WTC11 (cell line): ENCODE results near the gene TMEM69. TPM values are rescaled to one million over a fixed set of nuclear protein-coding genes. Genes with fewer than 3 reads are reported as not detected.

ENCODE experiments used
- ATAC-seq: fragments of 200-7000 bp; cut with Tn5 transposase; 2 replicates; pipeline ENCODE4 v1.10.0; 2021; ENCODE audit warnings: mild to moderate bottlenecking, moderate library complexity
- CTCF ChIA-PET: fragments of 300-600 bp; sonication (Branson Sonifier 250); formaldehyde crosslinking; loops from one replicate; lab custom pipeline; 2021; ENCODE audit warnings: antibody characterized with exemption; lab: Charles Lee
- POLR2A ChIA-PET: fragments of 350-600 bp; sonication (Branson Sonifier 250); formaldehyde crosslinking; loops from one replicate; lab custom pipeline; 2021; ENCODE audit warnings: antibody characterized with exemption; lab: Charles Lee
- DNase-seq: peaks from one replicate; pipeline ENCODE4 v3.0.0; 2021; ENCODE audit warnings: low spot score
- H3K27ac Mint-ChIP-seq: 2 replicates; pipeline ENCODE4 v1.8.0; 2021; ENCODE audit warnings: mixed read lengths
- H3K27me3 Mint-ChIP-seq: 2 replicates; pipeline ENCODE4 v1.8.0; 2021; ENCODE audit warnings: low read depth, mild to moderate bottlenecking, moderate library complexity, mixed read lengths
- H3K36me3 Mint-ChIP-seq: 2 replicates; pipeline ENCODE4 v1.8.0; 2021; ENCODE audit warnings: mixed read lengths
- H3K4me1 Mint-ChIP-seq: 2 replicates; pipeline ENCODE4 v1.8.0; 2022; ENCODE audit warnings: mixed read lengths
- H3K4me3 Mint-ChIP-seq: 2 replicates; pipeline ENCODE4 v1.8.0; 2021; ENCODE audit warnings: mild to moderate bottlenecking, moderate library complexity, mixed read lengths
- H3K9me3 Mint-ChIP-seq: 2 replicates; pipeline ENCODE4 v1.8.0; 2021; ENCODE audit warnings: mixed read lengths
- AR ChIP-seq: fragments of 250-450 bp; sonication (Bioruptor Pico); IDR thresholded peaks from 2 replicates; pipeline ENCODE4 v1.9.0; 2021; ENCODE audit warnings: mild to moderate bottlenecking
- ATF1 ChIP-seq: sonication (generic); formaldehyde crosslinking; IDR thresholded peaks from 2 replicates; pipeline ENCODE4 v1.8.1; 2023; ENCODE audit warnings: mild to moderate bottlenecking, moderate library complexity, missing genetic modification reagents
- ETV6 ChIP-seq: sonication (generic); formaldehyde crosslinking; IDR thresholded peaks from 2 replicates; pipeline ENCODE4 v1.8.1; 2022; ENCODE audit warnings: mild to moderate bottlenecking, missing genetic modification reagents
- GTF2I ChIP-seq: fragments of 250-450 bp; sonication (Bioruptor Pico); conservative IDR thresholded peaks from 2 replicates; pipeline ENCODE4 v1.4.0; 2021; ENCODE audit warnings: mild to moderate bottlenecking
- KAT7 ChIP-seq: sonication (generic); formaldehyde crosslinking; IDR thresholded peaks from 2 replicates; pipeline ENCODE4 v1.8.1; 2023; ENCODE audit warnings: missing genetic modification reagents, mild to moderate bottlenecking, borderline replicate concordance
- MXD4 ChIP-seq: fragments of 250-450 bp; sonication (Bioruptor Pico); IDR thresholded peaks from 2 replicates; pipeline ENCODE4 v1.8.0; 2021; ENCODE audit warnings: mild to moderate bottlenecking, moderate library complexity, borderline replicate concordance
- NFE2L1 ChIP-seq: sonication (generic); formaldehyde crosslinking; IDR thresholded peaks from 2 replicates; pipeline ENCODE4 v1.8.1; 2023; ENCODE audit warnings: missing genetic modification reagents
- PRDM15 ChIP-seq: sonication (generic); formaldehyde crosslinking; IDR thresholded peaks from 2 replicates; pipeline ENCODE4 v1.8.0; 2022; ENCODE audit warnings: missing genetic modification reagents
- PREB ChIP-seq: sonication (generic); formaldehyde crosslinking; IDR thresholded peaks from 2 replicates; pipeline ENCODE4 v1.8.1; 2022; ENCODE audit warnings: mild to moderate bottlenecking, missing genetic modification reagents, moderate library complexity, borderline replicate concordance
- PRRX2 ChIP-seq: fragments of 250-450 bp; sonication (Bioruptor Pico); IDR thresholded peaks from 2 replicates; pipeline ENCODE4 v1.8.0; 2021; ENCODE audit warnings: mild to moderate bottlenecking
- USF2 ChIP-seq: sonication (generic); formaldehyde crosslinking; IDR thresholded peaks from 2 replicates; pipeline ENCODE4 v1.8.1; 2023; ENCODE audit warnings: mild to moderate bottlenecking, missing genetic modification reagents, moderate library complexity
- ZBTB43 ChIP-seq: sonication (generic); formaldehyde crosslinking; IDR thresholded peaks from 2 replicates; pipeline ENCODE4 v1.8.1; 2023; ENCODE audit warnings: mild to moderate bottlenecking, missing genetic modification reagents
- ZNF281 ChIP-seq: sonication (generic); formaldehyde crosslinking; IDR thresholded peaks from 2 replicates; pipeline ENCODE4 v1.8.0; 2023; ENCODE audit warnings: mild to moderate bottlenecking, missing genetic modification reagents
- ZNF317 ChIP-seq: sonication (generic); formaldehyde crosslinking; IDR thresholded peaks from 2 replicates; pipeline ENCODE4 v1.8.1; 2023; ENCODE audit warnings: low read depth, mild to moderate bottlenecking, moderate library complexity, missing genetic modification reagents, borderline replicate concordance
- ZSCAN18 ChIP-seq: fragments of 250-450 bp; sonication (Bioruptor Pico); IDR thresholded peaks from 2 replicates; pipeline ENCODE4 v2.1.2; 2022; ENCODE audit warnings: mild to moderate bottlenecking, moderate library complexity
- total RNA-seq: library from RNA; stranded (reverse); gene quantifications from 3 replicates; pipeline ENCODE4 v1.2.3, GENCODE V29; 2021

TMEM69 gene
- total RNA-seq, 1 experiment from 2014 or later, result 44.9 TPM

GRCh38 chr1:45667321-45668111 lies 20.5 kb upstream of the TMEM69 start:
- DNase-seq, result no peak
- ChIA-PET POLR2A (no interaction called here), CTCF (no interaction called here)
- H3K9me3 Mint-ChIP-seq, result 0 out of 2 replicates have a peak, but pooled peaks cover 3% of the 10 kb centered on the region
- no peak for ATAC-seq
- no peak for TF ChIP-seq MXD4
- no peak for TF ChIP-seq AR
- TF ChIP-seq KAT7 (CRISPR knock-in tag), result no peak
- TF ChIP-seq ETV6 (CRISPR knock-in tag), result no peak
- TF ChIP-seq GTF2I (CRISPR knock-in tag), result no peak
- no peak for TF ChIP-seq ZNF317 (CRISPR knock-in tag)
- TF ChIP-seq PRDM15, result no peak
- TF ChIP-seq ZNF281, result no peak
- no peak for TF ChIP-seq ZBTB43 (CRISPR knock-in tag)
- no peak for TF ChIP-seq ZSCAN18 (CRISPR knock-in tag)
- no peak for TF ChIP-seq ATF1 (CRISPR knock-in tag)
- TF ChIP-seq USF2, result no peak
- TF ChIP-seq PREB (CRISPR knock-in tag), result no peak
- no peak for TF ChIP-seq PRRX2 (CRISPR knock-in tag)
- no peak for TF ChIP-seq NFE2L1 (CRISPR knock-in tag)
- H3K27ac Mint-ChIP-seq, result no peak overlapping the region; the same call in 1 of the 2 replicates
- H3K27me3 Mint-ChIP-seq, result no peaks in the 10 kb centered on the region
- H3K36me3 Mint-ChIP-seq, result peaks cover 12% of the 10 kb centered on the region
- H3K4me1 Mint-ChIP-seq, result peaks cover 9% of the 10 kb centered on the region
- H3K4me3 Mint-ChIP-seq, result no peak overlapping the region
